A673 (cell line): ENCODE data around the gene DPEP3. TPM values are rescaled to one million over a fixed set of nuclear protein-coding genes. Genes with fewer than 3 reads are reported as not detected.
A peak's percentile ranks its signal among the peaks of the same experiment; 100 is the strongest.

Source experiments
- BruUV-seq: library from RNA; stranded (reverse); fragments of 400-500 nt; replicated peaks from 2 replicates; lab custom pipeline; 2021; lab: Mats Ljungman, UMichigan
- CTCF ChIA-PET: fragments of 300-600 bp; sonication (Branson Sonifier 250); formaldehyde crosslinking; loops from one replicate; lab custom pipeline; 2022; ENCODE audit warnings: antibody characterized with exemption; lab: Charles Lee
- POLR2A ChIA-PET: fragments of 300-600 bp; sonication (Branson Sonifier 250); formaldehyde crosslinking; loops from one replicate; lab custom pipeline; 2022; ENCODE audit warnings: antibody characterized with exemption; ENCODE audit not compliant: low non-redundant PET; lab: Charles Lee
- DNase-seq: peaks from one replicate; pipeline ENCODE4 v3.0.0-alpha.2; 2015; ENCODE audit warnings: low spot score
- H3K27ac ChIP-seq: fragments of 200-600 bp; sonication (generic); 2 replicates; pipeline ENCODE4 v1.5.1; 2016; ENCODE audit warnings: mixed run types, low read depth, mild to moderate bottlenecking, mixed read lengths, antibody characterized with exemption, low read length; ENCODE audit not compliant: poor library complexity, severe bottlenecking
- H3K27me3 ChIP-seq: fragments of 200-600 bp; sonication (generic); replicated peaks from 2 replicates; pipeline ENCODE4 v1.6.1; 2017; ENCODE audit warnings: mixed run types, low read depth, mild to moderate bottlenecking, mixed read lengths, antibody characterized with exemption, low read length; ENCODE audit not compliant: insufficient read depth, poor library complexity
- H3K36me3 ChIP-seq: fragments of 200-600 bp; sonication (generic); 2 replicates; pipeline ENCODE4 v1.6.1; 2016; ENCODE audit warnings: mixed run types, mild to moderate bottlenecking, mixed read lengths, antibody characterized with exemption, low read length; ENCODE audit not compliant: insufficient read depth, poor library complexity, severe bottlenecking
- H3K4me1 ChIP-seq: fragments of 200-600 bp; sonication (generic); 2 replicates; pipeline ENCODE4 v1.6.1; 2017; ENCODE audit warnings: mixed run types, mild to moderate bottlenecking, mixed read lengths, antibody characterized with exemption, low read length; ENCODE audit not compliant: insufficient read depth, poor library complexity, severe bottlenecking
- H3K4me3 ChIP-seq: fragments of 200-600 bp; sonication (generic); 2 replicates; pipeline ENCODE4 v1.5.1; 2016; ENCODE audit warnings: low read depth, mixed run types, mild to moderate bottlenecking, mixed read lengths, low read length; ENCODE audit not compliant: poor library complexity, severe bottlenecking
- H3K9me3 ChIP-seq: fragments of 200-600 bp; sonication (generic); 2 replicates; pipeline ENCODE4 v1.6.1; 2016; ENCODE audit warnings: mixed run types, low read depth, mild to moderate bottlenecking, mixed read lengths, antibody characterized with exemption, low read length; ENCODE audit not compliant: poor library complexity, severe bottlenecking
- CTCF ChIP-seq: fragments of 300-800, 200-600 bp; sonication (generic); conservative IDR thresholded peaks from 2 replicates; pipeline ENCODE4 v1.5.1; 2017; ENCODE audit warnings: low read depth, mild to moderate bottlenecking, antibody characterized with exemption, low read length, moderate library complexity, mixed read lengths
- EZH2 ChIP-seq: fragments of 200-600 bp; sonication (generic); IDR thresholded peaks from 2 replicates; pipeline ENCODE4 v1.6.1; 2017; ENCODE audit warnings: borderline replicate concordance, low read depth, mild to moderate bottlenecking, mixed read lengths, antibody characterized with exemption, low read length; ENCODE audit not compliant: poor library complexity, severe bottlenecking
- intact Hi-C: fragments of 100-400 bp; cut with micrococcal nuclease; formaldehyde crosslinking; loops from one replicate; pipeline ENCODE4 v1.10.0; 2022; ENCODE audit not compliant: unreplicated experiment
- total RNA-seq: library from RNA; stranded (reverse); gene quantifications from 2 replicates; pipeline ENCODE4 v1.2.3, GENCODE V29; 2021

The DPEP3 gene
- total RNA-seq, 1 experiment from 2014 or later: not detected

- intact Hi-C loops: no loop called here
- CTCF ChIA-PET: no interaction called here
- no TSS peak for BruUV-seq
- Histone ChIP-seq H3K36me3 (peaks cover 38% of the 10 kb centered on the region), H3K27ac (no peak overlapping the region), H3K9me3 (no peaks in the 10 kb centered on the region), H3K4me1 (no peaks in the 10 kb centered on the region), H3K4me3 (no peak overlapping the region), H3K27me3 (no peaks in the 10 kb centered on the region)
- no peak for DNase-seq
- TF ChIP-seq CTCF: no peak
- no peak for TF ChIP-seq EZH2
- POLR2A ChIA-PET: no interaction called here
These were observed 34.8 kb downstream of the DPEP3 start for GRCh38 chr16:67945392-67945933.

DNA sequence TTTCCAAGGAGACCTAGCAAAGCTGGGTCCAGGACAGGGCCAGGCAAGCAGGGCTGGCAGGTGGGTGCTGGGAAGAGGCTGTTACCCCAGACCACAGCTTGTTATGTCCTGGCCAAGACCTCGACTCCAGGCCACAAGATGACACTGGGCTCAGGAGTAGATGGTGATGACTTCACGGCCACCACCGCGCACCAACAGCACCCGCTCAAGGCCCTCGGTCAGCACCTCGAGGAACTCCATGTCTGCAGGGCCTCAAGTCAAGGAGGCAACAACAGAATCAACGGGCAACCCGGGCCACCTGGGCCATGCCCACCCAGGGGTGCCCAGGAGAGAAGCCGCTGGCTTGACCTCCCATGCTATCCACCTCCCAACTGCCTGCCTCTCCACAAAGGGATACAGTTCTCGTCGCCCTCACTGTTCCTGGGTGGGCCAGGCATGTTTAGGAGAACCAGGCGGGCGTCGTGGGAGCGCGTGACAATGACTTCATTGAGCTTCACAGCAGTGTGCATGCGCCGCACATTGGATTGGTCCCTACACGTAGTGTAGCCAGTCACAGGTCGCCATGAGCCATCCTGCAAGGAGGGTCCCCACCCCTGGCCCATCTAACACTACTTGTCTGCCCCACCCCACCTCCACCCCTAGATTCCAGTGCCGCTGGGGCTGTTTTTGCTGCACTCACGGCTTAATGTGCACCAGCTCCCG is 35.5 kb downstream of the DPEP3 start:
- Histone ChIP-seq H3K36me3 (peaks cover 33% of the 10 kb centered on the region), H3K9me3 (no peaks in the 10 kb centered on the region), H3K27me3 (no peaks in the 10 kb centered on the region), H3K4me3 (no peak overlapping the region), H3K4me1 (no peaks in the 10 kb centered on the region), H3K27ac (no peak overlapping the region)
- no peak for TF ChIP-seq EZH2
- TF ChIP-seq CTCF: no peak
- intact Hi-C loops: no loop called here
- ChIA-PET POLR2A (no interaction called here), CTCF (no interaction called here)
- BruUV-seq: no TSS peak
- no peak for DNase-seq

- POLR2A ChIA-PET: no interaction called here
- H3K36me3 ChIP-seq: peaks cover 29% of the 10 kb centered on the region
- TF ChIP-seq CTCF (no peak), EZH2 (no peak)
These were observed 36.4 kb downstream of the DPEP3 start, which contains the start of gene LCAT for GRCh38 chr16:67943619-67944504. Gene LCAT (minus strand): TSS chr16:67944120. CDS start chr16:67944101, 19 bp downstream.

More at GRCh38 chr16:67943619-67944504, 36.4 kb downstream of the DPEP3 start, which contains the start of gene LCAT:
- peak; percentile 29 for DNase-seq
- H3K4me3 ChIP-seq: no peak within 1 kb of the TSS
- H3K27ac ChIP-seq: peak within 1 kb of the TSS; percentile 50
- H3K4me1 ChIP-seq: no peaks in the 10 kb centered on the region
- intact Hi-C loops: no loop called here
- CTCF ChIA-PET: no interaction called here
- no TSS peak for BruUV-seq
- H3K9me3 ChIP-seq: no peaks in the 10 kb centered on the region
- H3K27me3 ChIP-seq: no peaks in the 10 kb centered on the region
